CD14-positive monocyte (primary cell): ENCODE measurements around the gene MRPS23. TPM values are rescaled to one million over a fixed set of nuclear protein-coding genes. Genes with fewer than 3 reads are reported as not detected.

Source experiments
- DNase-seq, 3 donors: peaks; one replicate each; pipeline ENCODE4 v3.0.0-alpha.2; 2011 to 2022
- H2AFZ ChIP-seq: 2 replicates; pipeline ENCODE4 v1.6.0; 2012; ENCODE audit warnings: mild to moderate bottlenecking, low read depth, low read length, inconsistent platforms; ENCODE audit not compliant: insufficient read depth, poor library complexity, severe bottlenecking
- H3K27ac ChIP-seq, 2 donors: 1 replicate in 1 of 2; 2 replicates in 1 of 2; pipeline ENCODE4 v1.5.1; 2012 to 2013; ENCODE audit warnings: low read length in 2 of 2, control low read depth in 1 of 2, inconsistent platforms in 1 of 2, low read depth in 1 of 2, mild to moderate bottlenecking in 1 of 2
- H3K27me3 ChIP-seq, 2 donors: one replicate each; pipeline versions ENCODE4 v1.6.0 to v1.6.1; 2011 to 2013; ENCODE audit warnings: low read length in 2 of 2; ENCODE audit not compliant: control insufficient read depth in 2 of 2, insufficient read depth in 2 of 2
- H3K36me3 ChIP-seq, 2 donors: replicated peaks in 1 of 2; 1 replicate in 1 of 2; 2 replicates in 1 of 2; pipeline versions ENCODE4 v1.5.1 to v1.6.1; 2012 to 2013; ENCODE audit warnings: low read length in 2 of 2, control low read depth in 1 of 2, inconsistent platforms in 1 of 2, mild to moderate bottlenecking in 1 of 2; ENCODE audit not compliant: insufficient read depth in 2 of 2, control insufficient read depth in 1 of 2
- H3K4me1 ChIP-seq, 2 donors: 1 replicate in 1 of 2; 2 replicates in 1 of 2; pipeline versions ENCODE4 v1.5.1 to v1.6.1; 2012 to 2013; ENCODE audit warnings: low read length in 2 of 2, control low read depth in 1 of 2, inconsistent platforms in 1 of 2, mild to moderate bottlenecking in 1 of 2, moderate library complexity in 1 of 2; ENCODE audit not compliant: insufficient read depth in 2 of 2, control insufficient read depth in 1 of 2
- H3K4me2 ChIP-seq: replicated peaks from 2 replicates; pipeline ENCODE3; 2012; ENCODE audit warnings: low read length, moderate library complexity, mild to moderate bottlenecking; ENCODE audit not compliant: poor library complexity, severe bottlenecking; ENCODE audit errors: extremely low read depth
- H3K4me3 ChIP-seq, 3 experiments: fragments of 200-600 bp in 1 of 3; sonication (generic) in 1 of 3; replicated peaks in 1 of 3; 1 replicate in 2 of 3; 2 replicates in 1 of 3; pipeline ENCODE4 v1.5.1; 2011 to 2013; ENCODE audit warnings: low read length in 3 of 3, mild to moderate bottlenecking in 3 of 3, control low read depth in 2 of 3, low read depth in 2 of 3, inconsistent platforms in 1 of 3, moderate library complexity in 1 of 3
- H3K79me2 ChIP-seq: 2 replicates; pipeline ENCODE4 v1.6.0; 2012; ENCODE audit warnings: mild to moderate bottlenecking, control low read depth, inconsistent platforms, low read length, moderate library complexity; ENCODE audit not compliant: insufficient read depth
- H3K9ac ChIP-seq: 2 replicates; pipeline ENCODE4 v1.6.0; 2017; ENCODE audit warnings: low read length, mild to moderate bottlenecking; ENCODE audit not compliant: insufficient read depth, poor library complexity, severe bottlenecking
- H3K9me3 ChIP-seq, 2 donors: replicated peaks in 1 of 2; 1 replicate in 1 of 2; 2 replicates in 1 of 2; pipeline versions ENCODE4 v1.5.1 to v1.6.1; 2012 to 2013; ENCODE audit warnings: low read length in 2 of 2, control low read depth in 1 of 2; ENCODE audit not compliant: control insufficient read depth in 1 of 2, insufficient read depth in 1 of 2
- H4K20me1 ChIP-seq: 2 replicates; pipeline ENCODE4 v1.6.0; 2012; ENCODE audit warnings: mild to moderate bottlenecking, low read length, control low read depth, moderate library complexity; ENCODE audit not compliant: insufficient read depth
- H3K27ac Mint-ChIP-seq, 7 donors: one replicate each; pipeline ENCODE4 v1.8.0; 2020; ENCODE audit warnings: mild to moderate bottlenecking in 7 of 7, mixed read lengths in 7 of 7, moderate library complexity in 6 of 7, inconsistent platforms in 2 of 7
- H3K27me3 Mint-ChIP-seq, 3 donors: one replicate each; pipeline ENCODE4 v1.8.0; 2021 to 2022; ENCODE audit warnings: low read depth in 3 of 3, mild to moderate bottlenecking in 3 of 3, mixed read lengths in 3 of 3, moderate library complexity in 3 of 3, inconsistent platforms in 1 of 3
- H3K36me3 Mint-ChIP-seq, 2 donors: one replicate each; pipeline ENCODE4 v1.8.0; 2020; ENCODE audit warnings: mixed read lengths in 2 of 2, inconsistent platforms in 1 of 2, mild to moderate bottlenecking in 1 of 2
- H3K4me1 Mint-ChIP-seq: one replicate; pipeline ENCODE4 v1.8.0; 2020; ENCODE audit warnings: mild to moderate bottlenecking, mixed read lengths
- H3K4me3 Mint-ChIP-seq, 2 donors: one replicate each; pipeline ENCODE4 v1.8.0; 2020; ENCODE audit warnings: mild to moderate bottlenecking in 2 of 2, mixed read lengths in 2 of 2, moderate library complexity in 1 of 2
- H3K9me3 Mint-ChIP-seq, 7 donors: one replicate each; pipeline ENCODE4 v1.8.0; 2020 to 2022; ENCODE audit warnings: mixed read lengths in 7 of 7, mild to moderate bottlenecking in 6 of 7, moderate library complexity in 6 of 7, inconsistent platforms in 2 of 7
- CTCF ChIP-seq: fragments of 200-600 bp; IDR thresholded peaks from one replicate; pipeline ENCODE4 v1.8.0; 2022; ENCODE audit warnings: antibody characterized with exemption, mild to moderate bottlenecking
- WGBS: methylation state at CpG from one replicate; pipeline ENCODE4 v1.1.5; 2013; ENCODE audit warnings: missing lambda C conversion rate; ENCODE audit not compliant: insufficient coverage; 5-methylcytosine and 5-hydroxymethylcytosine counted together
- intact Hi-C, 2 donors: fragments of 100-400 bp; cut with micrococcal nuclease; formaldehyde crosslinking; loops; one replicate each; pipeline versions ENCODE4 v1.15.0 to v1.15.1; 2023
- polyA plus RNA-seq, 3 donors: library from polyadenylated mRNA; depleted of rRNA in 1 of 3; unstranded in 2 of 3; stranded (reverse) in 1 of 3; fragments of 300-500 nt in 2 of 3; fragments of >200 nt in 1 of 3; fragmentation: Illumina TruSeq in 2 of 3; gene quantifications; 1 replicate in 2 of 3; 2 replicates in 1 of 3; pipeline ENCODE4 v1.2.3, GENCODE V29; 2012 to 2021

The MRPS23 gene
- polyA plus RNA-seq, 3 donors = 14.5 to 40.6 (median 32.7) TPM

DNA sequence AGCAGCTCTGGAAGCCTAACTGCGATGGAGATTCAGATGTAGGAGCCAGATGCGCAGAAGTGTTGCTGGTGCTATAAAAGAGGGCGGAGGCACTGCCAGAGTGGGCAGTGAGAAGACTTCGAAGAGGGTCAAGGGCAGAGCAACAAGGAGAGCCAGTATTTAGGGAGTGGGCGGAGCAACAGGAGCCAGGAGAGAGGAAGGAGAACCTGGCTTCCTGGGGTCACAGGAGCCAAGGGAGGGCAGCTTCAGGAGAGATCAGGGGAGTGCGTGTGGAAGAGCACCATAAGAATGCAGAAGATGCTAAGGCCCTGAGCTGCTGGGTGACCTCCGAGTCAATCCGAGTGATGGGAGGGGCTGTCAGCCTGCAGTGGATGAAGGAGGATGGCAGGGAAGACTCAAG lies 14.4 kb upstream of the MRPS23 start:
- H3K9me3 Mint-ChIP-seq = peaks cover 0 to 2% (median 0%) of the 10 kb centered on the region in 7 donors
- H3K36me3 Mint-ChIP-seq = peaks cover 31 to 45% of the 10 kb centered on the region in 2 donors
- Histone ChIP-seq H3K4me1 (peaks cover 48 to 50% of the 10 kb centered on the region in 2 donors), H3K9ac (no peak overlapping the region), H2AFZ (no peak overlapping the region), H3K4me3 (no peak overlapping the region), H3K79me2 (no peaks in the 10 kb centered on the region), H3K9me3 (no peaks in the 10 kb centered on the region), H3K27ac (no peak overlapping the region), H3K36me3 (peaks cover 0 to under 1% of the 10 kb centered on the region in 2 donors), H3K4me2 (no peak overlapping the region), H4K20me1 (no peaks in the 10 kb centered on the region), H3K27me3 (peaks cover 0 to 10% of the 10 kb centered on the region in 2 donors)
- H3K4me1 Mint-ChIP-seq = peaks cover 44% of the 10 kb centered on the region
- intact Hi-C loops = loop anchor here in 1 of 2 donors (10.0 kb wide), 1 partner anchor 251 kb away; no protein-coding TSS in a partner anchor
- H3K4me3 Mint-ChIP-seq = peak overlapping the region in 1 of 2 donors; percentile 51
- no peak for TF ChIP-seq CTCF
- peak overlapping the region in 1 of 7 donors; percentile 57 for H3K27ac Mint-ChIP-seq
- WGBS = 97% methylated on average over 8 of the region's 8 CpGs
- H3K27me3 Mint-ChIP-seq = peaks cover 11 to 18% (median 15%) of the 10 kb centered on the region in 3 donors
- DNase-seq = no peak

GRCh38 chr17:57862694-57863667 lies 13.1 kb upstream of the MRPS23 start:
- peak overlapping the region in 1 of 2 donors; percentile 55 for H3K4me3 Mint-ChIP-seq
- H3K27me3 Mint-ChIP-seq = peaks cover 11 to 18% (median 14%) of the 10 kb centered on the region in 3 donors
- H3K4me2 ChIP-seq = no peak overlapping the region

More at GRCh38 chr17:57862694-57863667, 13.1 kb upstream of the MRPS23 start:
- Histone ChIP-seq H3K4me3 (no peak overlapping the region), H3K79me2 (no peaks in the 10 kb centered on the region), H3K4me1 (peaks cover 35 to 37% of the 10 kb centered on the region in 2 donors), H2AFZ (no peak overlapping the region), H3K36me3 (no peaks in the 10 kb centered on the region), H4K20me1 (no peaks in the 10 kb centered on the region), H3K27me3 (peaks cover 0 to 10% of the 10 kb centered on the region in 2 donors), H3K9ac (no peak overlapping the region), H3K9me3 (no peaks in the 10 kb centered on the region), H3K27ac (no peak overlapping the region)
- H3K36me3 Mint-ChIP-seq = peaks cover 31 to 43% of the 10 kb centered on the region in 2 donors
- TF ChIP-seq CTCF = no peak
- no peak for DNase-seq
- no peak overlapping the region for H3K27ac Mint-ChIP-seq
- peaks cover 32% of the 10 kb centered on the region for H3K4me1 Mint-ChIP-seq
- peaks cover 0 to 2% (median 0%) of the 10 kb centered on the region in 7 donors for H3K9me3 Mint-ChIP-seq
- 82% methylated on average over 9 of the region's 16 CpGs for WGBS
- intact Hi-C loops = loop anchor here in 1 of 2 donors (10.0 kb wide), 1 partner anchor 252 kb away; no protein-coding TSS in a partner anchor
